HG03103 (cell line): ENCODE data around the gene MRPL16.
"Not testable (repeated sequence)": the region's sequence is repeated elsewhere in the genome, so short reads cannot be mapped to it uniquely, and the experiment has no call there.

Source experiments
- ATAC-seq: cut with Tn5 transposase; IDR thresholded peaks from one replicate; pipeline ENCODE4 v1.9.1; 2021; ENCODE audit warnings: low read depth; ENCODE audit not compliant: unreplicated experiment

Gene MRPL16

DNA sequence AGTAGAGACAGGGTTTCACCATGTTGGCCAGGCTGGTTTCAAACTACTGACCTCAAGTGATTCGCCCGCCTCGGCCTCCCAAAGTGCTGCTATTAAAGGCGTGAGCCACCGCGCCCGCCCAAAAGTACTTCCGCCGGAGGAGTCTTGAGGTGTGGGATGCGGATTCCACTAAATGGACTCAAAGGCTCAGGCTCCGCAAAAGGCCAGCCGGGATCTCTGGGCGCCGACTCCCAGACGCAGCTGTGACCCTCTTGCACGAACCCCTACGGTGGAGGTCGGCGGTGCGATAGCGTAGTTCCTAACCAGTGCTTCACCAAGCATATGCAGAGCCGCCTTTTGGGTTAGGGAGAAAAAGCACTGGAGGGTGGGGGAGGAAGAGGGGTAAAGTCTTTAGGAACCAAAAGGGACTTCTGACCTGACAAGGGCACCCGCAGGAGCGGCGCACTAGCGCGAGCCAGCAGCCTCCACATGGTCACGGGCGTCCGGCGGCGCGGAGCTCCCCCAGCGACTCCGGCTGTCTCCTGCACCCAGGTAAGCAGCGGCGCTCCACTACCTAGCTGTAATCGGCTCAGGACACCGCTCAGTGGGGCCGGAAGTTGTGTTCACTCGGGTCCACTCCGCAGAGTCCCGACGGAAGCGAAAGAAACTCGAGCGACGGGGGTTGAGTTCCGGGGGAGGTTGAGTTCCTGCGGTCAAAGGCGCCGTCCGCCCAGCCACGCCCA is at the start of gene MRPL16:
MRPL16 (minus strand) TSS at position 590 of the 722 bp plus-strand sequence; CDS start at position 470, 120 bp downstream.
- ATAC-seq, result peak; percentile 97

DNA sequence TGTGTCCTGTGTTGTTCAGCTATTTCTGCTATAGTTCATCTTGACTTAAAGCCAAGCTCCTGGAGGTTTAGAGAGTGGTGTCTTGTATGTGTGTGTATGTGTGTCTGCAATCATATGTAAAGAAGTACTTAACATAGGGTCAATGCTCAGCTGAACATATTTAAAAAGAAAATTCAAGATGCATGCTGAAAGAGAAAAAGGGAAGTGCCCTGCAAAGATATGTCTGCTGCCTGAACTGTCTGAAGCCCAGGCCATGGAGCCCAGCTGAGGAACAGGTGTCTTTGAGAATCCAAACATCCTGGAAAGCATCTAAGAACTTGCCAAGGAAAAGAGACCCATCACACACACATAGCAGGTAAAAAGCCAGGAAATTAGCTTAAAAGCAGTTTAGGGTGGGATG is 49.1 kb upstream of the MRPL16 start:
- no peak for ATAC-seq

DNA sequence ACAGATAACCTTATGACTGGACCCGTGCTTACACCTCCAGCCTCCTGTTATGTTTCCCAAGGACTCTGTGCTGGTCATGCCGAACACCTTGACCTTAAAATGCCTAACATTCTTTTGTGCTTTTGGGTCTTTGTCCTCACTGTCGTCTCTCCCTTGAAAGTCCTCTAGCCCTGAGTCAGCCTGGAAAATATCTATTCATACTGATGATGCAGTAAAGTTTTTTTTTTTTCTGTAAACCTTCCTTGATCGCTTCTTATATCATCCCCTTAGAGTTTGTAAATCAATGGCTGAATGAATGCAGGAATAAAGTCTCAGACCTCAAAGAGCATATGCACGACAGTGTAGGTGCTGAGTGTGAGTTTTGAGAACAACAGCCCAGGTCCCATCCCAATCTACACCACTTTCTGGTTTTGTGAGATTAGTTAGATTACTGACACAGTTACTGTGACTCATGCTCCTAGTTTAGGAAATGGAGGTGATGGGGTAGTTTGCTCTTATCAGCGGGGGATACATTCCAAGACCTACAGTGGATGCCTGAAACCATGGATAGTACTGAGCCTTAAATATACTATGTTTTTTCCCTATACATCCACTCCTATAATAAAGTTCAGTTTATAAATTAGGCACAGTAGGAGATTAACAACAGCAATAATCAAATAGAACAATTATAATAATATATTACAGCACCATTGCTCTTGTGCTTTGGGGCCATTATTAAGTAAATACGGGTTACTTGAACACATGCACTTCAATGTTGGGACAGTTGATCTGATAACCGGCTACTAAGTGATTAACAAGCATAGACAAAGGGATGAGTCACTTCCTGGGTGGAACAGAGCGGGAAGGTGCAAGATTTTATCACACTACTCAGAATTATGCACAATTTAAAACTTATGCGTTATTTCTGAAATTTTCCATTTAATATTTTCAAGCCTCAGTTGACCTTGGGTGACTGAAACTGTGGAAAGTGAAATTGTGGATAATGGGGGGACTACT is 47.2 kb upstream of the MRPL16 start:
- no peak for ATAC-seq

DNA sequence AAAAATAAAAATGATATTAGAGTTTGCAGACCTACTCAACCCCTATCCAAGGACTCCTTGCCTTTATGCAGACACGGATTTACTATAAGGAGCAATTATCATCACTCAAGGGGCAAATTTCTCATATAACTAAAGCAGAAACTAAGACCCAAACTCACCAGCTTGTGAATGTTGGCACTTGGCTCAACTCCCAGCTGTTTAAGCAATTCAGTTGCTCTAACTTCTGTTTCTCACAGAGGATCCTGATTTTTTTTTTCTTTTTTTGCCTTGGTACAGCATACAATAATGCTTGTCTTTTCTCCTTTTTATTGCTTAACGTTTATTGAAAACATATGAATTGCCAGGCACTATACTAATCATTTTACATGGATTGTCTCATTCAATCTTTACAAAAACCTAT is 44.3 kb upstream of the MRPL16 start:
- no peak for ATAC-seq

DNA sequence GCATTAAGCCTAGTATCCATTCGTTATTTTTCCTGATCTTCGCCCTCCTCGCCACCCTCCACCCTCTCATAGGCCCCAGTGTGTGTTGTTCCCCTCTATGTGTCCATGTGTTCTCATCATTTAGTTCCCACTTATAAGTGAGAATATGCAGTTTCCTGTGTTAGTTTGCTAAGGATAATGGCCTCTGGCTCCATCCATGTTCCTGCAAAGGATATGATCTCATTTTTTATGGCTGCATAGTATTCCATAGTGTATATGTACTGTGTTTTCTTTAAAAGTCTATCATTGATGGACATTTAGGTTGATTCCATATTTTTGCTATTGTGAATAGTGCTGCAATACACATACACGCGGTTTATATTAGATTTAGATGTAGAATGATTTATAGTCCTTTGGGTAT is 40.8 kb upstream of the MRPL16 start:
- ATAC-seq, result not testable (repeated sequence)

DNA sequence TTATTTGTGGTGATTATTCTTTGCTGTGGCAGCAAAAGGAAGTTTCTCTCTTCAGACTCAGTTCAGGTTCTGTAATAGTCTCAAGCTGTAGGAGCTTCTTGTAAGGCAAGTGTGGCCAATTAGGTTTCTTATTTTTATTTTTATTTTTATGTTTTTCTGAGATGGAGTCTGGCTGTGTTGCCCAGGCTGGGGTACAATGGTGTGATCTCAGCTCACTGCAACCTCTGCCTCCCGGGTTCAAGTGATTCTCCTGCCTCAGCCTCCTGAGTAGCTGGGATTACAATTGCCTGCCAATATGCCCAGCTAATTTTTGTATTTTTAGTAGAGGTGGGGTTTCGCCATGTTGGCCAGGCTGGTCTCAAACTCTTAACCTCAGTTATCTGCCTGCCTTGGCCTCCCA is 39.0 kb upstream of the MRPL16 start:
- not testable (repeated sequence) for ATAC-seq

DNA sequence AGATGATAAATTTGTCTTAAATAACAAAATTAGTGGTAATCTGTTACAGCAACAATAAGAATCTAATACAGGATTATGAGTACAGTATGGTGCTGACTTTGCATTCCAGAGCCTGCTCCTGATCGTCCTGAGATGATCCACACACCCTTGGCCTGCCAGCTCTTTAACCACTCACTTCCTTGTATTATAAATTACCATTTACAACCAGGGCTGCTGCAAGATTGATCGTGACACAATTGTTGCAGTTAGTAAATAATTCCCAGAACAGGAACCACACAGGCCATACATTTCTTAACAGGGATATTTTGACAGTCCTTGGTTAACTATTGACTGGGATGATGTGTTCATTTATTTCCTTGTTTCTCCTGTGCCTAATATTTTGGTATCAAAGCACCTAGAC is 38.6 kb upstream of the MRPL16 start:
- no peak for ATAC-seq

DNA sequence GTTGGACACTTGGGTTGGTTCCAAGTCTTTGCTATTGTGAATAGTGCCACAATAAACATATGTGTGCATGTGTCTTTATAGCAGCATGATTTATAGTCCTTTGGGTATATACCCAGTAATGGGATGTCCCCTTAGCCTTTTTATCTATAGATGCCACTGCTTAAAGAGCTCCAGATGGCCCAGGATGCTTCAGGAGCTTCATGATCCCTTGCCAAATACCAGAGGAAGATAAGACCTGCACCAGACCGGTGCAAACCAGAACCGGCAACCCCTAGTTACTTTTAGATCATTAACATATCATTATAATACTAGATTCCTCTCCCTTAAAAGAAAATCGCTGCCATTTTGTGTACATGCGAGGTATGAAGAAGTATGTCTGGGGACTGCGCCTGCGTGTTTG is 37.9 kb upstream of the MRPL16 start:
- not testable (repeated sequence) for ATAC-seq

DNA sequence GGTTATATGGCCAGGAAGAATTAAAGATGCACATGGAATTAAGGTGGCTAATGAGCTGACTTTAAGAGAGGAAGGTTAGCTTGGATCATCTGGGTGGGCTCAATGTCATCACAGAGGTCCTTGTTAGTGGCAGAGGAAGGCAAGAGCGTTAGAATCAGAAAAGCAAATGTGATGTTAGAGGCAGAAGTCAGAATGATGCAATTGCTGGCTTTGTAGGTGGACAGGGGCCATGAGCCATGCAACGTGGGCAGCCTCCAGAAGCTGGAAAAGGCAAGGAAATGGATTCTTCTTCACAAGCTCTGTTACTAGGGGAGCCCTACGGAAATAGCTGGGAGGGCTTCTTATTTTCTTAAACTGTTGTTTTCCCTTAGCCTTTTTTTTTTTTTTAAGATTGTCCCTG is 37.0 kb upstream of the MRPL16 start:
- ATAC-seq, result no peak

DNA sequence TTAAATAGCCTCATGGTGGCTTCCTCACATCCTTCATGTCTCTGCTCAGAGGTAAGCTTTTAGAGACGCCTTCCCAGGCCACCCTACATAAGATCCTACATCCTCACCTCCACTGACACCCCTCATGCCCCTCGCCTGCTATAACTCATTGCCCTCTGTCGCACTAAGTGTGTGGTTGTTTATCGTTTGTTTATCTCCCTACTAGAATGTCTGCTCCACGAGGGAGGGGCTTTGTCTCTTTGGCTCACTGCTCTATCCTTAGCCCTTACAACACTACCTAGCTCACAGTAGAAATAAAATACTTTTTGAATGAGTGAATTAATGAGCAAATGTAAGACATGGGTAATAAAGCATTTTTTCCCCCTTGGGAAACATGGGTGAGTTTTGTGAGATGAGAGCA is 36.0 kb upstream of the MRPL16 start:
- ATAC-seq, result no peak

DNA sequence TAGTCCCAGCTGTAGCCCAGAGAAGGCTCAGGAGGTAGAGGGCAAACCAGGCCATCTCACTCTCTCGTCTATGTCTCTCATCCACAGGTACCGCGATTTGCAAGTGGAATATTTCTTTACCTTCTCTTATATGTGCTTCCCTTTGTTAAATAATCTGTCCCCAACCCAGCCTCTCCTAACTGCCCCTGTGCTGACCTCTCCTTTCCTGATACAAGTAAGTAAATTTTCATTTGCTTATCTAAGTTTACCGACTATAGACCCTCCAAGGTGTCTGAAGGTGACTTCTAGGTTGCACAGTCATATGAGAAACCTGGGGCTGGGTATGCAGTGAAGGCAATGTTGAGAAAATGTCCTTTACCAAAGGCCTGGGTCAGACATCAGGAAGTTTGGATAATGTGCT is 34.8 kb upstream of the MRPL16 start, which contains the start of gene CBLIF:
CBLIF (minus strand) TSS at position 101 of the 400 bp plus-strand sequence; CDS start at position 55, 46 bp downstream.
- ATAC-seq, result no peak

DNA sequence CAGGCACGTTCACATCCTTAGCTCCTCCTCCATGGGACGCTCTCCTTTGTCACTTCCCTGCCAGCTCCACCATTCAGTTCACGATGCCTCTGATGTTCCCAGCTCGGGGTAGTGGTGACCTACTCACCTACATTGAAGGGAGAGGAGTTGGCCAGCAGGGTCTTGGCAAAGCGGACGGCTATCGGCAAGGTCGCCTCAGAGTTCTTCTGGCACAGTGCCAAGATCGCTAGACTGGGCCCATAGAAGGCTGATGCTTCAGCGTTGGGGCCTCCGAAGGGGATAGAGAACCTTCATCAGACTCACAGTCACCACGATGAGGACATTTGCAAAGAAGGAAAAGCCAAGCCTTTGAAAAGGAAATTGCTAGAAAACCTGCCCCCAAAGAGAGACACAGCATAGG is 31.7 kb upstream of the MRPL16 start:
- no peak for ATAC-seq

DNA sequence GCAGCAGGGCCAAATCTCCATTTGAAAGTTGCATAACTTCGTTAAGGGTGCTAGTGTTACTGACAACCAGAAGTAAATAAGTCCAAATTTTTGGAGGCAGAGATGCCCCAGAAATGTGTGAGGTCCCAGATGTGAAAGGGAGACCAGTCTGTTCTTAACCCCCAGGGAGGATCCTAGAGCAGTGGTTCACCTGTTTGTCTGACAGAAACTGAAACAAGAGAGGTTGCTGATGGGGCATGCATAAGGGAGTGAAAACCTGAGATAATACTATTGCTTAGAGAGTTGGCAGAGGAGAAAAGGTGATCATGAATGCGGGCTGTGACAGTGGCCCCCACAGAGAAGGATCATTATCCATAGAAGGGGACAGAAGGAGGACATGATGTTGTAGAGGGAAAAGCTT is 30.9 kb upstream of the MRPL16 start:
- no peak for ATAC-seq

DNA sequence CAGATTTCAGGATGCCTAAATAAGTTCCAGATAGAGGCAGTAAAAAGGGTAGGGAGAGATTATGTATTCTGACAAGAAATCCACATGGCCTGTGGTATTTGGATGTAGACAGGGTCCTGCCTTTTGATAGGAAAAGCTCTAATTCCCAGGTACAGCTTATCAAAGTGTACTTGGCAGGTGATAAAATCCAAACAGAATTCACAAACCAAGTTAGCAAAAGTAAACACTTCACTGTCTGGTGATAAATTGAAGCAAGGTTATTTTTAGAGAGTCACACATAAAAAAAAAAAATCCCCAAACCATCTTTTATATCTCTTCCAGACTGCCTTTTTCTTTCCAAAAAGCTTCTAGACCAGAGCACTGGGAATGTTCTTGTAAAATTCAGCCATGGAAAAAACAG is 29.0 kb upstream of the MRPL16 start:
- no peak for ATAC-seq

DNA sequence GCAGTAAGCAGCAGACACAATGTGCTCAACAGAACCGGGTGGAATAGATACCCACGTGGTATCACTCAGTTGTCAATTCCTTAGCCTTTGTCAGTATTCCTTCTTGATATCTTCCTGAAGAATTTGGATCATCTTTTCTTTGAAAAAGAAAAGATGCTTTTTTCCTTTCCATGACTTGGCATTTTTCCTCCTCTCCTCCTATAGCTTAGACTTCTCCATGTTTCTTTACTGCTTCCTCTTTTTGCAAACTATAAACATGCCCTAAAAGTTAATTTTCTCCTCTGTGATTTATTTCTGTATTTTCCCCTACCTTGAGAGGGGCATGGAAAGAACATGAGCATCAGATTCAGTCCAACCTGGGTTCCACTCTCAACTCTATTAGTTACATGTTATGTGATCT is 23.0 kb upstream of the MRPL16 start:
- ATAC-seq, result no peak

DNA sequence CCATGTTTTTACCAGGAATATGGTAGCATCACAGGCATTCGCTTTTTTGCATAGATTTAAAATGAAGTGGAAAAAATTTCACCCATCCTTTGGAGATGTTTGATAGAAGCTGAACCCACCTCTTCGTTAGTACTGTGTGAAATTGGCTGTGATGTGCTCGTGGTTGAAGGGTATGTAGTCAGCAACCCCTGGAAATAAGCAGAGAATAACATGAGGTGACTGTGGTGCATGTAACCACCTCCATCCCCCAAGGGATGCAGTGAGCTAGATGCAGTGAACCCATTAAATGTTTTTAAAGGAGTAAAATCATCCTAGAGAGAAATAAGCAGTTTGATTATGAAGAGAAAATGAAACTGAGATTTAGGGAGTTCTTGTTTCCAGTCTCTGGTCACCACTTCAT is 18.8 kb upstream of the MRPL16 start:
- no peak for ATAC-seq

DNA sequence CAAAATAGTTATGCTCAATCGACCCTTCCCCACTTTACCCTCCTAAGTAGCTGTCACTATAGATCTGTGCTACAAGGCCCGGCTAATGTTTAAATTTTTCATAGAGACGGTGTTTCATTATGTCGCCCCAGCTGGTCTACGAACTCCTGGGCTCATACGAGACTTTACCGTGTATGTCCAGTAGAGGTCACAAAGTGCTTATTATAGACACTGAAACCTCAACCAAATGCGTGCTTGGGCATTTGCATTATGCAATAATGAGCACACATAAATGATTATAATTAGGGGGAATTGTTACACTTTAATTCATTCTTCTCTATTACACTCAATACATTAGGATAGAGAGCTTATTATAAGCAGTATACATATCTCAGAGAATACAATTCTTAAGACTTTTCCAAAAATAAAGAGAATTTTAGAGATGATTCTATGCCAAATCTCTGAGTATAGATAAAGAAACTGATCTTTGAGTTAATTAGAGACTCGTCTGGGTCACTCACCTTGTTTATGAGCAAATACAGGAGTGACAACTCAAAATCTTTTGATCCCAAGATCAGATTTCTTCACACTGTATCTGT is 12.5 kb upstream of the MRPL16 start:
- peak; percentile 92 for ATAC-seq

DNA sequence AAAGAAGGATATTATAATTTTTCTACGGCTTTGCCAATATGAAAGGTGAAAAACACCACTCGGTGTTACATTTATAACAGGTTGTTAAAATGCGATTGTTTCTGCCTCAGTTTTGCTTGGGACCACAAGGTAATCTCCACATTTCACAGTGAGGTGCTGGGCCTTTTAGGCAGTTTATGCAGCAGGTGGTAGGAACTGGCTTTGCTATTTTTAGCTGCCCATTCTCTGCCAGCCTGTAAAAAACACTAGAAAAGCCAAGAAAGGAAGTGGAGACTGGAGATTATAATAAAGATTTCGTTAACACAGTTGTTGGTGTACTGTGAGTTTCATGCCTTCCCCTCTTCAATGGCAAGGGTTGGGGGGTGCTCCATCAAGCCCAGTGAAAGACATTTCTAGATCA is 8.0 kb upstream of the MRPL16 start:
- no peak for ATAC-seq

DNA sequence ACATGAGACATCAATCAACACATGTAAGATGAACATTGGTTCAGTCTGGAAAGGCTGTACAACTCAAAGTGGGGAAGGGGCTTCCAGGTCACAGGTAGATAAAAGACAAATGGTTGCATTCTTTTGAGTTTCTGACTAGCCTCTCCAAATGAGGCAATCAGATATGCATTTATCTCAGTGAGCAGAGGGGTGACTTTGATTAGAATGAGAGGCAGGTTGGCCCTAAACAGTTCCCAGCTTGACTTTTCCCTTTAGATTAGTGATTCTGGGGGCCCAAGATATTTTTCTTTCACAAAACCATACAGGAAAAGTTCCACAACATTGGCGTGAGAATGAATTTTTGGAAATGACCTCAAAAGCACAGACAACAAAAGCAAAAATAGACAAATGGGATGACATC is 5.9 kb upstream of the MRPL16 start:
- not testable (repeated sequence) for ATAC-seq

DNA sequence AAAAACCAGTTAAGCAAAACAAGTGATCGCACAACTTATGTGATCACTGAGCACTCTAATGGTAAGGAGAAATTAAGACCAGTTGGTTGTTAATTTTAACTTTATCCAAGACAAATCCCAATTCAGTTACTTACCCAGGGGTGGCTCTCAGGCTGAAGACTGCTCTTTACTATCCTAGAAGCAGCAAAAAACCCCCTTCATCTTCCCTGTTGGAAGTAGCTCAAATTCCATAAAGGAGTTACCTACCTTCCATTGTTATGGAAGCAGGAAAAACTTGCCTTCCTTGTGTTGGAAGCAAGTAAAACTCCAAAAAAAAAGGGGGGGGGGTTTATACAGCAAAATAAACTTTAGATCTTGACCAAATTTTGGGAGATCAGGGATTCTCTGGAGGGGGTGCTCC is 5.2 kb upstream of the MRPL16 start:
- no peak for ATAC-seq

DNA sequence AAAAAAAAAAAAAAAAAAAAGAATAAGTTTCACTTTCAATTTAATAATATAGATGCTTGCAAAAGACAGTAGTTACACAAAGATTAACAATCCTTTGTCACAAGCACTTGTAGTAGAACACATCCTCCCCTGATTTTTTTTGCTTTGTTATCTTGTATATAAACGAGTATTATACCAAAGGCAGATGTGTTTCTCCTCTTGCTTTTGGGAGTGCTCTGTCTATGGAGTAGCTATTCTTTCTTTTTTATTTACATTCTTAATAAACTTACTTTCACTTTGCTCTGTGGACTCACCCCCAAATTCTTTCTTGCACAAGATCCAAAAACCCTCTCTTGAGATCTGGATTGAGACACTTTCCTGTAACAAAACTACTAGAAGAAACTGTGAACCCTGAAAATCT is 3.4 kb upstream of the MRPL16 start:
- ATAC-seq, result no peak
